Type B pancreatic cell (in vitro differentiated cells): ENCODE measurements around the gene GPR18. TPM values are rescaled to one million over a fixed set of nuclear protein-coding genes. Genes with fewer than 3 reads are reported as not detected.
A peak's percentile ranks its signal among the peaks of the same experiment; 100 is the strongest.

Source experiments
- DNase-seq: peaks from one replicate; pipeline ENCODE4 v3.0.0; 2021; ENCODE audit warnings: mixed read lengths; ENCODE audit not compliant: unreplicated experiment; ENCODE audit errors: extremely low spot score
- H3K27ac Mint-ChIP-seq: 2 replicates; pipeline ENCODE4 v1.8.0; 2021; ENCODE audit warnings: mild to moderate bottlenecking, mixed read lengths
- H3K27me3 Mint-ChIP-seq: 2 replicates; pipeline ENCODE4 v1.8.0; 2021; ENCODE audit warnings: mixed read lengths
- H3K36me3 Mint-ChIP-seq: 2 replicates; pipeline ENCODE4 v1.8.0; 2021; ENCODE audit warnings: mixed read lengths
- H3K4me1 Mint-ChIP-seq: one replicate; pipeline ENCODE4 v1.8.0; 2021; ENCODE audit warnings: mixed read lengths; ENCODE audit not compliant: unreplicated experiment
- H3K4me3 Mint-ChIP-seq: 2 replicates; pipeline ENCODE4 v1.8.0; 2021; ENCODE audit warnings: mild to moderate bottlenecking, mixed read lengths
- H3K9me3 Mint-ChIP-seq: 2 replicates; pipeline ENCODE4 v1.8.0; 2021; ENCODE audit warnings: mixed read lengths
- CTCF ChIP-seq: fragments of 200-600 bp; sonication (generic); conservative IDR thresholded peaks from 2 replicates; pipeline ENCODE4 v1.5.0; 2021; ENCODE audit warnings: antibody characterized with exemption, mild to moderate bottlenecking
- total RNA-seq: library from RNA; stranded (reverse); gene quantifications from 2 replicates; pipeline ENCODE4 v1.2.1, GENCODE V29; 2021; ENCODE audit warnings: low replicate concordance

The GPR18 gene
- total RNA-seq, 1 donor from 2014 or later = not detected

GRCh38 chr13:99266827-99267226 is 8.6 kb upstream of the GPR18 start:
- Mint-ChIP-seq H3K4me3 (no peak overlapping the region), H3K27ac (no peak overlapping the region), H3K9me3 (no peaks in the 10 kb centered on the region), H3K36me3 (peaks cover 3% of the 10 kb centered on the region), H3K4me1 (peaks cover 17% of the 10 kb centered on the region), H3K27me3 (no peaks in the 10 kb centered on the region)
- no peak for TF ChIP-seq CTCF
- no peak for DNase-seq

- no peak for DNase-seq
- Mint-ChIP-seq H3K27ac (peak overlapping the region; percentile 8), H3K36me3 (no peaks in the 10 kb centered on the region), H3K27me3 (no peaks in the 10 kb centered on the region), H3K4me1 (peaks cover 17% of the 10 kb centered on the region), H3K9me3 (no peaks in the 10 kb centered on the region), H3K4me3 (no peak overlapping the region)
- TF ChIP-seq CTCF = peak; percentile 84
These were observed 7.7 kb upstream of the GPR18 start for GRCh38 chr13:99265821-99266426.

GRCh38 chr13:99265162-99265800 is 7.1 kb upstream of the GPR18 start:
- TF ChIP-seq CTCF = no peak
- Mint-ChIP-seq H3K4me1 (peaks cover 17% of the 10 kb centered on the region), H3K9me3 (no peaks in the 10 kb centered on the region), H3K27ac (peak overlapping the region; percentile 8), H3K27me3 (no peaks in the 10 kb centered on the region), H3K4me3 (no peak overlapping the region), H3K36me3 (no peaks in the 10 kb centered on the region)
- no peak for DNase-seq

- peaks cover 4% of the 10 kb centered on the region for H3K36me3 Mint-ChIP-seq
- TF ChIP-seq CTCF = no peak
- DNase-seq = no peak
- no peak overlapping the region for H3K27ac Mint-ChIP-seq
- H3K4me1 Mint-ChIP-seq = peaks cover 17% of the 10 kb centered on the region
- H3K4me3 Mint-ChIP-seq = no peak overlapping the region
- H3K9me3 Mint-ChIP-seq = no peaks in the 10 kb centered on the region
- H3K27me3 Mint-ChIP-seq = no peaks in the 10 kb centered on the region
These were observed 5.9 kb upstream of the GPR18 start for GRCh38 chr13:99264051-99264450.

GRCh38 chr13:99263126-99263785 is 5.1 kb upstream of the GPR18 start:
- no peak for DNase-seq
- Mint-ChIP-seq H3K27me3 (no peaks in the 10 kb centered on the region), H3K9me3 (no peaks in the 10 kb centered on the region), H3K27ac (no peak overlapping the region), H3K4me3 (no peak overlapping the region), H3K36me3 (peaks cover 4% of the 10 kb centered on the region), H3K4me1 (peaks cover 17% of the 10 kb centered on the region)
- TF ChIP-seq CTCF = no peak
